ENCODE data around the gene CCER1.

DNA sequence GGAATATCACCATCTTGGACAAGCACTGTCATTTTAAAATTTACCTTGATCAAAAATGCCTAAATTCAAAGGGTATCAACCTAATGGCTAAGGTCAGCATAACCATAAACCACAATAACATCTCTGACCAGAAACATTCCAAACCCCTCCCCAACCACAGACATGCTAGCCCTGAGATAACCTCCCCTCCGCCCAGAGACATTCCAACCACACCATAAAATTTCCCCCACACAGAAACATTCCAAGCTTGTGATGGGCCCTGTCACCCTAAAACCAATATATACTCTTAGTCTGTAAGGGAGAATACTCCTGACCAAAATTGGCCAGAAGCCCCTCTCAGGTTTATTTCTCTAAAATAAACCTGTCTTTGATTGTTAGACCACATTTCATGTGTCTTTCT, 32.1 kb upstream of the CCER1 start:
- TF ChIP-seq, protein P1, sequence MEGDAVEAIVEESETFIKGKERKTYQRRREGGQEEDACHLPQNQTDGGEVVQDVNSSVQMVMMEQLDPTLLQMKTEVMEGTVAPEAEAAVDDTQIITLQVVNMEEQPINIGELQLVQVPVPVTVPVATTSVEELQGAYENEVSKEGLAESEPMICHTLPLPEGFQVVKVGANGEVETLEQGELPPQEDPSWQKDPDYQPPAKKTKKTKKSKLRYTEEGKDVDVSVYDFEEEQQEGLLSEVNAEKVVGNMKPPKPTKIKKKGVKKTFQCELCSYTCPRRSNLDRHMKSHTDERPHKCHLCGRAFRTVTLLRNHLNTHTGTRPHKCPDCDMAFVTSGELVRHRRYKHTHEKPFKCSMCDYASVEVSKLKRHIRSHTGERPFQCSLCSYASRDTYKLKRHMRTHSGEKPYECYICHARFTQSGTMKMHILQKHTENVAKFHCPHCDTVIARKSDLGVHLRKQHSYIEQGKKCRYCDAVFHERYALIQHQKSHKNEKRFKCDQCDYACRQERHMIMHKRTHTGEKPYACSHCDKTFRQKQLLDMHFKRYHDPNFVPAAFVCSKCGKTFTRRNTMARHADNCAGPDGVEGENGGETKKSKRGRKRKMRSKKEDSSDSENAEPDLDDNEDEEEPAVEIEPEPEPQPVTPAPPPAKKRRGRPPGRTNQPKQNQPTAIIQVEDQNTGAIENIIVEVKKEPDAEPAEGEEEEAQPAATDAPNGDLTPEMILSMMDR (IDR thresholded peaks at IDR 0.05), result no peak
- TF ChIP-seq POLR2A (IDR thresholded peaks at IDR 0.05) (no peak), EP300 (IDR thresholded peaks at IDR 0.05) (no peak), POLR2AphosphoS5 (IDR thresholded peaks at IDR 0.05) (no peak)
